CD4-positive, alpha-beta T cell (primary cell): ENCODE data around the gene LGI4. TPM values are rescaled to one million over a fixed set of nuclear protein-coding genes. Genes with fewer than 3 reads are reported as not detected.

Experiments
- ATAC-seq: fragments of 200-7000 bp; cut with Tn5 transposase; one replicate; pipeline ENCODE4 v1.10.0; 2022; ENCODE audit warnings: mild to moderate bottlenecking; ENCODE audit not compliant: poor library complexity
- CTCF ChIA-PET: fragments of 350-600 bp; sonication (Branson Sonifier 250); formaldehyde crosslinking; loops from one replicate; lab custom pipeline; 2021; ENCODE audit warnings: antibody characterized with exemption, inconsistent platforms; lab: Charles Lee
- POLR2A ChIA-PET: fragments of 350-600 bp; sonication (Branson Sonifier 250); formaldehyde crosslinking; loops from one replicate; lab custom pipeline; 2021; ENCODE audit warnings: antibody characterized with exemption, inconsistent platforms; lab: Charles Lee
- DNase-seq, 14 experiments: peaks; one replicate each; pipeline ENCODE4 v3.0.0-alpha.2; 2013 to 2020; ENCODE audit warnings: mixed read lengths in 2 of 14
- H3K27ac ChIP-seq, 2 donors: one replicate each; pipeline versions ENCODE4 v1.5.1 to v1.7.0; 2013; ENCODE audit warnings: low read length in 2 of 2, low read depth in 1 of 2, mild to moderate bottlenecking in 1 of 2
- H3K27me3 ChIP-seq, 2 experiments: 1 replicate in 1 of 2; 2 replicates in 1 of 2; pipeline versions ENCODE4 v1.6.1 to v1.7.0; 2013; ENCODE audit warnings: low read length in 2 of 2, control low read depth in 1 of 2, mild to moderate bottlenecking in 1 of 2, moderate library complexity in 1 of 2; ENCODE audit not compliant: insufficient read depth in 2 of 2, control insufficient read depth in 1 of 2
- H3K36me3 ChIP-seq: one replicate; pipeline ENCODE4 v1.6.1; 2013; ENCODE audit warnings: low read length, control low read depth; ENCODE audit not compliant: insufficient read depth
- H3K4me1 ChIP-seq: one replicate; pipeline ENCODE4 v1.6.1; 2013; ENCODE audit warnings: low read length, control low read depth; ENCODE audit not compliant: insufficient read depth
- H3K4me3 ChIP-seq: one replicate; pipeline ENCODE4 v1.5.1; 2013; ENCODE audit warnings: mild to moderate bottlenecking, low read length, moderate library complexity
- H3K9me3 ChIP-seq, 2 experiments: 1 replicate in 1 of 2; 2 replicates in 1 of 2; pipeline versions ENCODE4 v1.6.1 to v1.7.0; 2013; ENCODE audit warnings: low read length in 2 of 2, mild to moderate bottlenecking in 2 of 2, control low read depth in 1 of 2, moderate library complexity in 1 of 2; ENCODE audit not compliant: control insufficient read depth in 1 of 2, insufficient read depth in 1 of 2
- H3K27ac Mint-ChIP-seq: one replicate; pipeline ENCODE4 v1.8.0; 2020; ENCODE audit warnings: mixed read lengths
- H3K27me3 Mint-ChIP-seq: one replicate; pipeline ENCODE4 v1.8.0; 2021; ENCODE audit warnings: mixed read lengths
- H3K36me3 Mint-ChIP-seq: one replicate; pipeline ENCODE4 v1.8.0; 2021; ENCODE audit warnings: low read depth, mixed read lengths
- H3K4me1 Mint-ChIP-seq: one replicate; pipeline ENCODE4 v1.8.0; 2021; ENCODE audit warnings: low read depth, mixed read lengths
- H3K4me3 Mint-ChIP-seq: one replicate; pipeline ENCODE4 v1.8.0; 2020; ENCODE audit warnings: mild to moderate bottlenecking, mixed read lengths
- H3K9me3 Mint-ChIP-seq: one replicate; pipeline ENCODE4 v1.8.0; 2020; ENCODE audit warnings: mixed read lengths
- CTCF ChIP-seq: fragments of 200-600 bp; IDR thresholded peaks from one replicate; pipeline ENCODE4 v1.8.0; 2022; ENCODE audit warnings: antibody characterized with exemption, mild to moderate bottlenecking
- intact Hi-C, 2 experiments: fragments of 100-400 bp; cut with DNase I in 1 of 2; cut with micrococcal nuclease in 1 of 2; formaldehyde crosslinking; loops; one replicate each; pipeline versions ENCODE4 v1.15.1 to v1.9.0; 2023 to 2025; cut with DNase I, micrococcal nuclease
- total RNA-seq, 174 experiments: library from RNA in 2 of 174; stranded (reverse) in 2 of 174; gene quantifications; one replicate each; pipeline ENCODE4 v1.2.3 and lab custom pipeline; 2021 to 2026

The LGI4 gene
- total RNA-seq, 2 experiments from 2014 or later, result 0.69 to 0.70 TPM

GRCh38 chr19:35128398-35129057, 6.3 kb downstream of the LGI4 start:
- TF ChIP-seq CTCF, result no peak
- H3K4me3 Mint-ChIP-seq, result no peak overlapping the region
- Histone ChIP-seq H3K27ac (no peak overlapping the region), H3K4me1 (peaks cover 18% of the 10 kb centered on the region), H3K27me3 (no peaks in the 10 kb centered on the region), H3K9me3 (no peaks in the 10 kb centered on the region), H3K4me3 (no peak overlapping the region), H3K36me3 (no peaks in the 10 kb centered on the region)
- H3K9me3 Mint-ChIP-seq, result no peaks in the 10 kb centered on the region
- CTCF ChIA-PET, result no interaction called here
- POLR2A ChIA-PET, result no interaction called here
- ATAC-seq (no peak), DNase-seq (no peak)
- no peak overlapping the region for H3K27ac Mint-ChIP-seq
- peaks cover 13% of the 10 kb centered on the region for H3K4me1 Mint-ChIP-seq
- intact Hi-C loops, result no loop called here
- H3K27me3 Mint-ChIP-seq, result no peaks in the 10 kb centered on the region
- H3K36me3 Mint-ChIP-seq, result no peaks in the 10 kb centered on the region

GRCh38 chr19:35127871-35128270, 7.0 kb downstream of the LGI4 start:
- Histone ChIP-seq H3K27ac (no peak overlapping the region), H3K9me3 (no peaks in the 10 kb centered on the region), H3K4me3 (no peak overlapping the region), H3K36me3 (no peaks in the 10 kb centered on the region), H3K4me1 (peaks cover 20% of the 10 kb centered on the region), H3K27me3 (no peaks in the 10 kb centered on the region)
- ATAC-seq (no peak), DNase-seq (no peak)
- intact Hi-C loops, result no loop called here
- peaks cover 13% of the 10 kb centered on the region for H3K4me1 Mint-ChIP-seq
- TF ChIP-seq CTCF, result no peak
- CTCF ChIA-PET, result no interaction called here
- no peak overlapping the region for H3K4me3 Mint-ChIP-seq
- no peak overlapping the region for H3K27ac Mint-ChIP-seq
- POLR2A ChIA-PET, result no interaction called here
- H3K36me3 Mint-ChIP-seq, result no peaks in the 10 kb centered on the region
- no peaks in the 10 kb centered on the region for H3K9me3 Mint-ChIP-seq
- H3K27me3 Mint-ChIP-seq, result no peaks in the 10 kb centered on the region

- Histone ChIP-seq H3K4me1 (peaks cover 20% of the 10 kb centered on the region), H3K27me3 (no peaks in the 10 kb centered on the region), H3K36me3 (no peaks in the 10 kb centered on the region), H3K27ac (no peak overlapping the region), H3K4me3 (no peak overlapping the region), H3K9me3 (no peaks in the 10 kb centered on the region)
- no peak overlapping the region for H3K27ac Mint-ChIP-seq
- H3K36me3 Mint-ChIP-seq, result no peaks in the 10 kb centered on the region
- ATAC-seq (no peak), DNase-seq (no peak)
- POLR2A ChIA-PET, result no interaction called here
- intact Hi-C loops, result no loop called here
- H3K4me1 Mint-ChIP-seq, result peaks cover 13% of the 10 kb centered on the region
- no peak for TF ChIP-seq CTCF
- H3K27me3 Mint-ChIP-seq, result no peaks in the 10 kb centered on the region
- no peak overlapping the region for H3K4me3 Mint-ChIP-seq
- CTCF ChIA-PET, result no interaction called here
- H3K9me3 Mint-ChIP-seq, result no peaks in the 10 kb centered on the region
Measured at GRCh38 chr19:35126624-35126959, 8.3 kb downstream of the LGI4 start.
